Keratinocyte (primary cell): Measurements from ENCODE around the gene PPARD. TPM values are rescaled to one million over a fixed set of nuclear protein-coding genes. Genes with fewer than 3 reads are reported as not detected.

ENCODE experiments used
- DNase-seq: peaks from one replicate; pipeline ENCODE4 v3.0.0-alpha.2; 2011; ENCODE audit warnings: low read depth, missing footprints, low spot score
- FAIRE-seq: peaks from 2 replicates; lab custom pipeline; 2011; peaks lifted over from hg19 to GRCh38; lab: Jason Lieb, UNC
- H2AFZ ChIP-seq: 2 replicates; pipeline ENCODE4 v1.6.0; 2012; ENCODE audit warnings: low read length, control low read depth, inconsistent platforms; ENCODE audit not compliant: control insufficient read depth
- H3K27ac ChIP-seq: 2 replicates; pipeline ENCODE4 v1.5.1; 2011; ENCODE audit warnings: low read length; ENCODE audit not compliant: control insufficient read depth, insufficient read depth
- H3K27me3 ChIP-seq: 3 replicates; pipeline ENCODE4 v1.6.0; 2011; ENCODE audit warnings: low read length; ENCODE audit not compliant: control insufficient read depth, insufficient read depth; ENCODE audit errors: extremely low read depth
- H3K36me3 ChIP-seq, 2 experiments: 2 replicates in 1 of 2; 3 replicates in 1 of 2; pipeline ENCODE4 v1.5.1; 2011; ENCODE audit warnings: low read length in 2 of 2, mild to moderate bottlenecking in 1 of 2; ENCODE audit not compliant: control insufficient read depth in 2 of 2, insufficient read depth in 2 of 2; ENCODE audit errors: extremely low read depth in 1 of 2
- H3K4me1 ChIP-seq: 3 replicates; pipeline ENCODE4 v1.5.1; 2011; ENCODE audit warnings: low read length; ENCODE audit not compliant: control insufficient read depth, insufficient read depth; ENCODE audit errors: extremely low read depth
- H3K4me2 ChIP-seq: 3 replicates; pipeline ENCODE4 v1.6.0; 2011; ENCODE audit warnings: low read depth, low read length; ENCODE audit not compliant: control insufficient read depth, insufficient read depth; ENCODE audit errors: extremely low read depth
- H3K4me3 ChIP-seq, 3 experiments: fragments of 200-600 bp in 1 of 3; sonication (generic) in 1 of 3; 2 replicates in 2 of 3; 3 replicates in 1 of 3; pipeline ENCODE4 v1.5.1; 2011 to 2016; ENCODE audit warnings: low read length in 3 of 3, mild to moderate bottlenecking in 3 of 3, control low read depth in 2 of 3, inconsistent platforms in 1 of 3, low read depth in 1 of 3, mixed read lengths in 1 of 3, mixed run types in 1 of 3, moderate library complexity in 1 of 3; ENCODE audit not compliant: control insufficient read depth in 2 of 3, insufficient read depth in 2 of 3; ENCODE audit errors: extremely low read depth in 1 of 3
- H3K79me2 ChIP-seq: 2 replicates; pipeline ENCODE4 v1.6.0; 2012; ENCODE audit warnings: low read length; ENCODE audit not compliant: control insufficient read depth, insufficient read depth
- H3K9ac ChIP-seq: 3 replicates; pipeline ENCODE4 v1.6.0; 2011; ENCODE audit warnings: low read length; ENCODE audit not compliant: control insufficient read depth, insufficient read depth; ENCODE audit errors: extremely low read depth
- H3K9me1 ChIP-seq: 3 replicates; pipeline ENCODE4 v1.6.0; 2011; ENCODE audit warnings: low read length; ENCODE audit not compliant: control insufficient read depth, insufficient read depth; ENCODE audit errors: extremely low read depth
- H3K9me3 ChIP-seq: 2 replicates; pipeline ENCODE4 v1.5.1; 2012; ENCODE audit warnings: low read depth, low read length; ENCODE audit not compliant: control insufficient read depth
- H4K20me1 ChIP-seq: 3 replicates; pipeline ENCODE4 v1.6.0; 2011; ENCODE audit warnings: low read length; ENCODE audit not compliant: control insufficient read depth, insufficient read depth; ENCODE audit errors: extremely low read depth
- CTCF ChIP-seq, 3 experiments: IDR thresholded peaks in 1 of 3; conservative IDR thresholded peaks in 1 of 3; optimal IDR thresholded peaks in 1 of 3; 2 replicates in 2 of 3; 3 replicates in 1 of 3; pipeline versions ENCODE3 to v1.5.1; 2011; ENCODE audit warnings: low read length in 3 of 3, mild to moderate bottlenecking in 3 of 3, moderate library complexity in 2 of 3, control low read depth in 1 of 3, inconsistent platforms in 1 of 3; ENCODE audit not compliant: insufficient read depth in 2 of 3; ENCODE audit errors: extremely low read depth in 1 of 3
- EZH2 ChIP-seq: IDR thresholded peaks from one replicate; pipeline ENCODE4 v1.6.1; 2012; ENCODE audit warnings: inconsistent platforms, mild to moderate bottlenecking, low read length, moderate library complexity
- dilution Hi-C: fragments of 300-500 bp; cut with MboI; formaldehyde crosslinking; loops from one replicate; pipeline ENCODE4 v1.7.0; 2020; ENCODE audit warnings: low sequenced_read_pairs; ENCODE audit not compliant: extremely low pct_ligation_motif_present
- polyA plus RNA-seq, 5 experiments: library from polyadenylated mRNA; depleted of rRNA in 3 of 5; stranded (reverse) in 3 of 5; stranded (forward) in 1 of 5; unstranded in 1 of 5; fragments of >200 nt; gene quantifications; 1 replicate in 1 of 5; 2 replicates in 3 of 5; 3 replicates in 1 of 5; pipeline versions ENCODE4 v1.2.1 to v1.2.3, GENCODE V29; 2011 to 2012; ENCODE audit warnings: missing spikeins in 2 of 5, low read depth in 1 of 5, low replicate concordance in 1 of 5

Gene PPARD
- polyA plus RNA-seq, 1 donor (not counting 4 experiments of a cell fraction or from before 2014, with no cell fraction given): 15.1 TPM

- DNase-seq: no peak
- dilution Hi-C loops: no loop called here
- H2AFZ ChIP-seq: no peak overlapping the region
- H3K27ac ChIP-seq: no peak overlapping the region
- H3K9me3 ChIP-seq: no peaks in the 10 kb centered on the region
- no peak overlapping the region for H3K4me3 ChIP-seq
- peaks cover 33% of the 10 kb centered on the region for H3K79me2 ChIP-seq
- no peak overlapping the region for H3K9ac ChIP-seq
- H3K4me2 ChIP-seq: no peak overlapping the region
- H3K27me3 ChIP-seq: no peaks in the 10 kb centered on the region
- H4K20me1 ChIP-seq: peaks cover 5% of the 10 kb centered on the region
- FAIRE-seq: no peak
- H3K4me1 ChIP-seq: peaks cover 13% of the 10 kb centered on the region
- H3K9me1 ChIP-seq: no peaks in the 10 kb centered on the region
- TF ChIP-seq EZH2 (no peak), CTCF (optimal IDR thresholded peaks at IDR 0.05 in 1 of 3, IDR thresholded peaks at IDR 0.05 in 1 of 3, conservative IDR thresholded peaks at IDR 0.05 in 1 of 3; ENCODE audit: extremely low read depth in 1 of 3, insufficient read depth in 2 of 3, low read length in 3 of 3) (no peak)
- peaks cover 19 to 29% of the 10 kb centered on the region in 2 experiments for H3K36me3 ChIP-seq
Measured at GRCh38 chr6:35410131-35410530, 67.8 kb downstream of the PPARD start.

- peaks cover 26% of the 10 kb centered on the region for H3K79me2 ChIP-seq
- H3K27me3 ChIP-seq: no peaks in the 10 kb centered on the region
- dilution Hi-C loops: no loop called here
- no peaks in the 10 kb centered on the region for H3K9me1 ChIP-seq
- no peak overlapping the region for H3K9ac ChIP-seq
- no peaks in the 10 kb centered on the region for H3K9me3 ChIP-seq
- H2AFZ ChIP-seq: no peak overlapping the region
- no peak for FAIRE-seq
- H3K27ac ChIP-seq: no peak overlapping the region
- no peak for TF ChIP-seq EZH2
- no peak for TF ChIP-seq CTCF (optimal IDR thresholded peaks at IDR 0.05 in 1 of 3, IDR thresholded peaks at IDR 0.05 in 1 of 3, conservative IDR thresholded peaks at IDR 0.05 in 1 of 3; ENCODE audit: extremely low read depth in 1 of 3, insufficient read depth in 2 of 3, low read length in 3 of 3)
- DNase-seq: no peak
- H3K4me3 ChIP-seq: no peak overlapping the region
- H3K4me1 ChIP-seq: peaks cover 13% of the 10 kb centered on the region
- no peak overlapping the region for H3K4me2 ChIP-seq
- H4K20me1 ChIP-seq: peaks cover 5% of the 10 kb centered on the region
- peaks cover 22 to 35% of the 10 kb centered on the region in 2 experiments for H3K36me3 ChIP-seq
Measured at GRCh38 chr6:35411066-35411465, 68.7 kb downstream of the PPARD start.
